H1 (cell line): Measurements from ENCODE around the gene RADIL. TPM values are rescaled to one million over a fixed set of nuclear protein-coding genes. Genes with fewer than 3 reads are reported as not detected.

Experiments used
- CTCF ChIA-PET: fragments of 300-600 bp; sonication (Branson Sonifier 250); formaldehyde crosslinking; loops from one replicate; lab custom pipeline; 2021; ENCODE audit not compliant: partially characterized antibody; lab: Charles Lee
- POLR2A ChIA-PET: fragments of 300-600 bp; sonication (Branson Sonifier 250); formaldehyde crosslinking; loops from one replicate; lab custom pipeline; 2021; ENCODE audit warnings: inconsistent platforms; ENCODE audit not compliant: partially characterized antibody; lab: Charles Lee
- DNase-seq, 2 experiments: peaks; one replicate each; pipeline versions ENCODE4 v3.0.0 to v3.0.0-alpha.2; 2010 to 2022; ENCODE audit warnings: low spot score in 2 of 2, low read depth in 1 of 2, mixed read lengths in 1 of 2
- FAIRE-seq: peaks from 2 replicates; lab custom pipeline; 2011; peaks lifted over from hg19 to GRCh38; lab: Jason Lieb, UNC
- H2AFZ ChIP-seq: 2 replicates; pipeline ENCODE4 v1.8.1; 2012; ENCODE audit warnings: low read length, inconsistent platforms
- H2AK5ac ChIP-seq: 2 replicates; pipeline ENCODE4 v1.6.1; 2013; ENCODE audit warnings: low read depth, low read length
- H2BK120ac ChIP-seq: replicated peaks from 2 replicates; pipeline ENCODE3; 2013; ENCODE audit warnings: low read depth, low read length, inconsistent platforms
- H2BK12ac ChIP-seq: 2 replicates; pipeline ENCODE4 v1.6.1; 2013; ENCODE audit warnings: low read depth, low read length
- H2BK15ac ChIP-seq: 2 replicates; pipeline ENCODE4 v1.6.1; 2013; ENCODE audit warnings: low read length
- H2BK20ac ChIP-seq: 2 replicates; pipeline ENCODE4 v1.6.1; 2013; ENCODE audit warnings: low read length
- H2BK5ac ChIP-seq: 2 replicates; pipeline ENCODE4 v1.6.1; 2013; ENCODE audit warnings: low read depth, low read length
- H3K14ac ChIP-seq: 2 replicates; pipeline ENCODE4 v1.6.1; 2013; ENCODE audit warnings: inconsistent platforms; ENCODE audit not compliant: insufficient read length
- H3K18ac ChIP-seq: 2 replicates; pipeline ENCODE4 v1.6.1; 2013; ENCODE audit warnings: low read length; ENCODE audit errors: extremely low read depth
- H3K23ac ChIP-seq: 2 replicates; pipeline ENCODE4 v1.6.1; 2013; ENCODE audit warnings: inconsistent platforms; ENCODE audit not compliant: insufficient read length
- H3K23me2 ChIP-seq: 2 replicates; pipeline ENCODE4 v1.6.1; 2013; ENCODE audit warnings: low read depth, low read length
- H3K27ac ChIP-seq: 2 replicates; pipeline ENCODE4 v1.6.1; 2011; ENCODE audit warnings: low read depth, low read length, inconsistent platforms
- H3K27me3 ChIP-seq, 4 experiments: replicated peaks in 1 of 4; 1 replicate in 1 of 4; 2 replicates in 3 of 4; pipeline versions ENCODE4 v1.6.1 to v1.8.1; 2011 to 2013; ENCODE audit warnings: low read length in 3 of 4, mild to moderate bottlenecking in 3 of 4, inconsistent platforms in 2 of 4, mixed read lengths in 2 of 4, moderate library complexity in 1 of 4; ENCODE audit not compliant: control insufficient read depth in 3 of 4, insufficient read depth in 3 of 4; ENCODE audit errors: extremely low read depth in 1 of 4
- H3K36me3 ChIP-seq, 4 experiments: 2 replicates each; pipeline versions ENCODE4 v1.6.1 to v1.8.1; 2011 to 2013; ENCODE audit warnings: mild to moderate bottlenecking in 4 of 4, low read length in 3 of 4, moderate library complexity in 2 of 4, control low read depth in 1 of 4, inconsistent platforms in 1 of 4; ENCODE audit not compliant: insufficient read depth in 4 of 4, control insufficient read depth in 2 of 4
- H3K4ac ChIP-seq: replicated peaks from 2 replicates; pipeline ENCODE3; 2013; ENCODE audit warnings: low read length, low read depth, mixed read lengths, inconsistent platforms; ENCODE audit not compliant: insufficient read length
- H3K4me1 ChIP-seq, 4 experiments: replicated peaks in 1 of 4; 1 replicate in 1 of 4; 2 replicates in 3 of 4; pipeline versions ENCODE4 v1.6.1 to v1.8.1; 2011 to 2013; ENCODE audit warnings: low read length in 3 of 4, inconsistent platforms in 2 of 4, mixed read lengths in 1 of 4; ENCODE audit not compliant: insufficient read depth in 4 of 4, control insufficient read depth in 3 of 4
- H3K4me2 ChIP-seq, 2 experiments: 2 replicates each; pipeline versions ENCODE4 v1.6.1 to v1.8.1; 2011 to 2013; ENCODE audit warnings: low read depth in 2 of 2, low read length in 2 of 2, control low read depth in 1 of 2, inconsistent platforms in 1 of 2, mild to moderate bottlenecking in 1 of 2; ENCODE audit not compliant: insufficient read depth in 1 of 2
- H3K4me3 ChIP-seq, 4 experiments: fragments of 200-600, 300-600 bp in 1 of 4; sonication (generic), shearing (Covaris generic), sonication (Bioruptor Twin) in 1 of 4; 2 replicates each; pipeline versions ENCODE4 v1.5.1 to v1.8.1; 2011 to 2016; ENCODE audit warnings: low read length in 4 of 4, low read depth in 3 of 4, control low read depth in 2 of 4, inconsistent platforms in 2 of 4, mild to moderate bottlenecking in 2 of 4, mixed read lengths in 1 of 4, moderate library complexity in 1 of 4; ENCODE audit not compliant: insufficient read depth in 2 of 4; ENCODE audit errors: extremely low read depth in 1 of 4
- H3K56ac ChIP-seq: replicated peaks from 2 replicates; pipeline ENCODE3; 2013; ENCODE audit warnings: low read depth, mild to moderate bottlenecking, mixed read lengths, low read length, inconsistent platforms; ENCODE audit not compliant: insufficient read length
- H3K79me1 ChIP-seq: 2 replicates; pipeline ENCODE4 v1.6.1; 2013; ENCODE audit warnings: low read depth, low read length, control low read depth
- H3K79me2 ChIP-seq, 2 experiments: 2 replicates each; pipeline versions ENCODE4 v1.6.1 to v1.8.1; 2012 to 2013; ENCODE audit warnings: low read length in 2 of 2, mild to moderate bottlenecking in 2 of 2, inconsistent platforms in 1 of 2; ENCODE audit not compliant: insufficient read depth in 2 of 2, control insufficient read depth in 1 of 2
- H3K9ac ChIP-seq, 4 experiments: replicated peaks in 1 of 4; 1 replicate in 1 of 4; 2 replicates in 3 of 4; pipeline versions ENCODE4 v1.6.1 to v1.8.1; 2011 to 2013; ENCODE audit warnings: low read depth in 3 of 4, low read length in 3 of 4, control low read depth in 2 of 4, mild to moderate bottlenecking in 2 of 4, moderate library complexity in 2 of 4, inconsistent platforms in 1 of 4; ENCODE audit errors: extremely low read depth in 1 of 4
- H3K9me3 ChIP-seq, 2 experiments: 2 replicates each; pipeline versions ENCODE4 v1.6.1 to v1.8.1; 2012 to 2013; ENCODE audit warnings: mild to moderate bottlenecking in 2 of 2, moderate library complexity in 2 of 2, control low read depth in 1 of 2, inconsistent platforms in 1 of 2, low read depth in 1 of 2, low read length in 1 of 2, mixed read lengths in 1 of 2; ENCODE audit not compliant: insufficient read depth in 2 of 2
- H4K20me1 ChIP-seq, 2 experiments: replicated peaks in 1 of 2; 2 replicates each; pipeline versions ENCODE3 to v1.8.1; 2011 to 2013; ENCODE audit warnings: inconsistent platforms in 2 of 2, low read length in 2 of 2, mild to moderate bottlenecking in 1 of 2; ENCODE audit not compliant: insufficient read depth in 2 of 2, control insufficient read depth in 1 of 2
- H4K5ac ChIP-seq: 2 replicates; pipeline ENCODE4 v1.6.1; 2013; ENCODE audit warnings: low read length, low read depth, mixed read lengths, inconsistent platforms; ENCODE audit not compliant: insufficient read length
- H4K8ac ChIP-seq: 2 replicates; pipeline ENCODE4 v1.8.0; 2013; ENCODE audit warnings: mild to moderate bottlenecking, moderate library complexity, low read length, inconsistent platforms; ENCODE audit not compliant: insufficient read depth; ENCODE audit errors: extremely low read depth
- H4K91ac ChIP-seq: replicated peaks from 2 replicates; pipeline ENCODE3; 2013; ENCODE audit warnings: low read length, mixed read lengths, inconsistent platforms; ENCODE audit not compliant: insufficient read length
- ASH2L ChIP-seq: fragments of 200-600, 300-600 bp; sonication (generic); IDR thresholded peaks from one replicate; pipeline ENCODE4 v1.7.1; 2017; ENCODE audit warnings: low read length
- BCL11A ChIP-seq, 2 experiments: IDR thresholded peaks; one replicate each; pipeline ENCODE4 v1.6.1; 2011; ENCODE audit warnings: low read depth in 2 of 2, low read length in 2 of 2, mild to moderate bottlenecking in 2 of 2
- CREB1 ChIP-seq: IDR thresholded peaks from 2 replicates; pipeline ENCODE4 v1.6.1; 2012; ENCODE audit warnings: inconsistent platforms
- E2F6 ChIP-seq: IDR thresholded peaks from 2 replicates; pipeline ENCODE4 v1.6.1; 2012; ENCODE audit warnings: inconsistent platforms
- EZH2 ChIP-seq: fragments of 200-600 bp; sonication (generic); IDR thresholded peaks from 2 replicates; pipeline ENCODE4 v1.7.1; 2012; ENCODE audit warnings: low read depth, mild to moderate bottlenecking, moderate library complexity, low read length, inconsistent platforms; ENCODE audit not compliant: severe bottlenecking
- HDAC2 ChIP-seq, 2 experiments: fragments of 300-600 bp in 1 of 2; sonication (generic) in 1 of 2; IDR thresholded peaks; 2 replicates each; pipeline ENCODE4 v1.6.1; 2011 to 2012; ENCODE audit warnings: low read depth in 2 of 2, low read length in 2 of 2, mild to moderate bottlenecking in 2 of 2, moderate library complexity in 2 of 2, borderline replicate concordance in 1 of 2, inconsistent platforms in 1 of 2
- MAX ChIP-seq: IDR thresholded peaks from 2 replicates; pipeline ENCODE4 v1.6.1; 2012; ENCODE audit warnings: inconsistent platforms
- POU5F1 ChIP-seq: IDR thresholded peaks from 2 replicates; pipeline ENCODE4 v1.6.1; 2011; ENCODE audit warnings: low read depth, mild to moderate bottlenecking, low read length, moderate library complexity
- TCF12 ChIP-seq: IDR thresholded peaks from 2 replicates; pipeline ENCODE4 v1.6.1; 2011; ENCODE audit warnings: low read depth, mild to moderate bottlenecking, low read length
- WGBS, 2 experiments: shearing (Covaris generic) in 1 of 2; methylation state at CpG; one replicate each; pipeline versions ENCODE4 v1.1.6 to v1.1.7; 2013 to 2015; ENCODE audit warnings: low lambda C conversion rate in 2 of 2, mixed read lengths in 2 of 2, inconsistent platforms in 1 of 2, low coverage in 1 of 2, missing lambda C conversion rate in 1 of 2; ENCODE audit not compliant: insufficient replicate concordance in 2 of 2, insufficient coverage in 1 of 2, insufficient read length in 1 of 2; ENCODE audit errors: extremely low coverage in 1 of 2, missing lambda C conversion rate in 1 of 2; 5-methylcytosine and 5-hydroxymethylcytosine counted together
- polyA plus RNA-seq, 7 experiments: library from polyadenylated mRNA; depleted of rRNA in 3 of 7; stranded (reverse) in 5 of 7; unstranded in 2 of 7; fragments of >200 nt in 5 of 7; fragments of 200-250 nt in 2 of 7; gene quantifications; 1 replicate in 5 of 7; 2 replicates in 1 of 7; 4 replicates in 1 of 7; pipeline versions ENCODE4 v1.2.1 to v1.2.3, GENCODE V29; 2011 to 2013; ENCODE audit warnings: missing spikeins in 2 of 7, mixed read lengths in 2 of 7
- total RNA-seq: library from RNA; stranded (reverse); fragmentation: NEBNext Ultra II Directional; extraction: Animal tissue kit (Norgen Biotek cat#: 25700); gene quantifications from 2 replicates; pipeline ENCODE4 v1.2.1, GENCODE V29; 2021

RADIL gene
- total and polyA plus RNA-seq, 2 of the 8 experiments (the other 6 are each of a cell fraction or from before 2014, with no cell fraction given), result 5.0 to 5.4 TPM

- H3K9ac ChIP-seq, result no peak overlapping the region
- no peak overlapping the region for H3K56ac ChIP-seq
- H4K20me1 ChIP-seq, result no peaks in the 10 kb centered on the region
- no peak overlapping the region for H4K5ac ChIP-seq
- H3K4me3 ChIP-seq, result no peak overlapping the region
- ChIA-PET CTCF (interaction anchor here (1.3 to 1.4 kb wide), 2 partner anchors 54 to 74 kb away, joined by 4 to 5 read pairs; no protein-coding TSS in a partner anchor), POLR2A (no interaction called here)
- H3K18ac ChIP-seq, result no peak overlapping the region; the same call in 1 of the 2 replicates
- H3K4me2 ChIP-seq, result no peak overlapping the region
- DNase-seq, result no peak
- no peak overlapping the region for H3K23ac ChIP-seq
- H3K14ac ChIP-seq, result no peak overlapping the region
- H3K36me3 ChIP-seq, result no peaks in the 10 kb centered on the region
- H2BK15ac ChIP-seq, result no peak overlapping the region
- H3K9me3 ChIP-seq, result peaks cover 2 to 15% of the 10 kb centered on the region in 2 experiments; a peak in 3 of 4 replicates
- H2AFZ ChIP-seq, result no peak overlapping the region
- no peaks in the 10 kb centered on the region for H3K79me1 ChIP-seq
- H3K27me3 ChIP-seq, result no peaks in the 10 kb centered on the region
- no peak for FAIRE-seq
- H2BK20ac ChIP-seq, result no peak overlapping the region
- H2BK12ac ChIP-seq, result no peak overlapping the region
- H3K79me2 ChIP-seq, result no peaks in the 10 kb centered on the region
- WGBS, 2 experiments, result 86% methylated on average over 19 of the region's 19 CpGs; no CpG with 5 or more reads in 1 of the 2 experiments
- H2BK120ac ChIP-seq, result no peak overlapping the region
- H2BK5ac ChIP-seq, result no peak overlapping the region
- H3K23me2 ChIP-seq, result no peaks in the 10 kb centered on the region; the same call in 1 of the 2 replicates
- no peak overlapping the region for H4K8ac ChIP-seq
- no peaks in the 10 kb centered on the region for H3K4me1 ChIP-seq
- no peak overlapping the region for H4K91ac ChIP-seq
- no peak overlapping the region for H3K27ac ChIP-seq
- TF ChIP-seq BCL11A (IDR thresholded peaks at IDR 0.05; ENCODE audit: low read depth in 2 of 2, low read length in 2 of 2) (no peak), CREB1 (no peak), ASH2L (no peak), TCF12 (no peak), POU5F1 (no peak), MAX (no peak), HDAC2 (IDR thresholded peaks at IDR 0.05; ENCODE audit: borderline replicate concordance in 1 of 2, low read depth in 2 of 2, low read length in 2 of 2) (no peak), E2F6 (no peak), EZH2 (no peak)
- H2AK5ac ChIP-seq, result no peak overlapping the region
- no peak overlapping the region for H3K4ac ChIP-seq
These were observed 36.7 kb upstream of the RADIL start for GRCh38 chr7:4919969-4920766.
